CD4-positive, alpha-beta T cell treated with Interleukin-17A for 1 hour (primary cell): ENCODE measurements around the gene CTXN3.
"Not testable (repeated sequence)": the region's sequence is repeated elsewhere in the genome, so short reads cannot be mapped to it uniquely, and the experiment has no call there.

Experiments
- DNase-seq: peaks from one replicate; pipeline ENCODE4 v3.0.0-alpha.2; 2020

The CTXN3 gene

DNA sequence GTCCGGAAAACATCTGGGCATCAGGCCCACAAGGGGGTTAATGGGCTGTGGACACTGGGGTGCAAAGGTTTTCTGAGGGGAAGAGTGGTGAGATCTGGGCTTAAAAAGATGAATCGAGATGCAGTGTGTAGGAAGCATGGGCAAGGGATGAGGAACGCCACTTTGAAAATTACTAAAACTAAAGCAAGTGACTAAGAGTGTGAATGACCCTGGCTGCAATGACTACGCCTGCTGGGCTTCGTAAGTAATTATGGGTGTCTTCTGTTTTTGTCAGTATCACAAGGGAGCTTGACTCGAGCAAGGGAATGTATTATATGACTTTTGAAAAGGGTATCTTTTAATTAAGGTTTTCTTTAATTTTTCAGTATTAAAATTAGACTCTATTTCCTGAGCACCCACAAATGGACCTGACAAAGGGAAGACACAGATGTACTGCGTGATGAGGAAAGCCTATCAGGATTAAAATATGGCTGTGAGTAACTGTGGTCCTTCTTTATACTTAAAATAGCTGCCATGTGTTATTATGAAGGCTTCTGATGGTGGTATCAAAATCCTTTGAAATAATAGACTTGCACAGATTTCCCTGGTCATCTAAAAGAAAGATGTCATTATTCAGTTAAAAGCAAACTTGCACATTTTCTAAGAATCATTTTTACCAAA lies 4.2 kb downstream of the CTXN3 start:
- no peak for DNase-seq

DNA sequence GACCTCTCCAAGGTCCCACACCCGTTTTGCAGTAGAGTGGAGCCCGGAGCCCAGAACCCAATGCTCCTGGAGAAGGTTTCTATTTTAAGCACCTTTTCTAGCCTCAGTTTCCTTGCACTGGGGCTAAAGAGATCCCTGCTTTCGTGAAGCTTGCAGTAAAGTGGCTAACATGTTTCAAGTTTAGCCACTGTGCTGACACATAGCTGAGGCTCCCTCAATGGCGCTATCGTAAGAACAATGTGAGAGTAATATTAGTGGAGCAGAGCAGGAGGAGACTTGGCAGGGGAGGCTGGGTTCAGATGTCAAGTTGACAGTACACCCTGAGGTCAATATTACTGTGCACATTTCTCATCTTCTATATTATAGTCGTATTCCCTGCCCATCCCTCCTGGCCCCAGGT lies 7.9 kb downstream of the CTXN3 start:
- no peak for DNase-seq

DNA sequence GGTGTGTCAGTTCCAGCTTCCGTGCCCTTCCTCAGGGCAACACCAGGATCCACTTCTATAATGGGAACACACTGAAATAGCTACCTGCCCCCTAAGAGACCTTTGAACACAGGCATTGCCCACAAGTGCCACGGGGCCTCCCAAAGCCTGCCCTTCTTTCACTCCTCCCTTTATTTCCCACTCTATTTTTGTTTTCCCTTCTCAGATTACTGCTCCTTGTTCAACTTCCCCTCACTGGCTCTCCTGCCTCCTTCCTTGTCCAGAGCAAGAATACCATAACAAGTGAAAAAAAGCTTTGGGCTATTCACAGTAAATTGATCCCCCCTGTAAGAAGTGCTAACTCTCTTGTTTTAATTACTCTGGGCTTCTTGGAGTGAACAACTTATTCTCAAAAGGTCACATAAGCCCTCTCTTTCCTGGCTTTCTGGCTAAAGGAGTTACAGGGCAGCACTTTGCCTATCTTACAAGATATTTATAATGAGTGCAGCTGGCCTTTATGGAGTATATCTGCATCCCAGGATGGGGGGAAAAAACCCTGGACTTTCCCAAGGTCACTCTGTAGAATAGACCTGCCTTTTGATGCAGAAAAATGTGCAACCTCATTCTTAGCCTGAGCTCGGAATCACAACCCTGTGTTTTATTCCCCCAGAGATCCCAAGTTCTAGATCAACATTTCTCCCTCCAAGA lies 11.3 kb downstream of the CTXN3 start:
- DNase-seq: no peak

DNA sequence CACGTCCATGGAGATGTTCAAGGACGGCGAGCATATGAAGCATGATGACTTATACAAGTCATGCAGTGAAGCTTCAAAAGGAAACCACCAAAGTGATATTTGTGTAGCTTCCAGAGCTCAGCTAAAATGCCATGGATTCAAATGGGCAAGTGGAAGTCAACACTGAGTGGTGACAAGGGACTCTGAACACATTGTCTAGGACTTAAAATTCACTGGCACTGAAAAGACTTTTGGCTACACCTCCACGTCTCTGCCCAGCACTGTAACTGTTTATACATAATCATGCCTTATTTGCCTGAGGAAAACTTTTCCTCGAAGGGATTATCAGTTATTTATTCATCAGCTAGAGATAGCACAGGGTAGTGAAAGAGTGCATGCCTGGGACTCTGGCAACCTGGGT lies 15.2 kb downstream of the CTXN3 start:
- no peak for DNase-seq

DNA sequence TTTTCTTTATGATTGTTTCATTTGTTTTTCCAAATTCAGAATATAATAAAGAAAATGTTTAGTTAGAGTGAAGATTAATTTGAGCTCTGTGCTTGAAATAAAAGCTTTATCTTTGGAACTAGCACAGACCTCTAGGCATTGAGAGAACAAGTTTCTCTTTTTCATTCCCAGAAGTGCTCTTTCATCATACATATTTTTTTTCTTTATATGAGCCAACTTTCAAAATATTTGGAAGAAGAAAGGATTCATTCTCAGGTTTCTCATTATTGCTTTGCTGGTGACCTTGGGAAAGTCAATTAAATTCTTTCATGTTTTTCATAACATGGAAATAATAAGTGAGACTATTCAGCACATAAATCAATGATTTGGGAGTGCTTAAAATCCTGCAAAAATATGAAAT lies 16.8 kb downstream of the CTXN3 start:
- DNase-seq: no peak

DNA sequence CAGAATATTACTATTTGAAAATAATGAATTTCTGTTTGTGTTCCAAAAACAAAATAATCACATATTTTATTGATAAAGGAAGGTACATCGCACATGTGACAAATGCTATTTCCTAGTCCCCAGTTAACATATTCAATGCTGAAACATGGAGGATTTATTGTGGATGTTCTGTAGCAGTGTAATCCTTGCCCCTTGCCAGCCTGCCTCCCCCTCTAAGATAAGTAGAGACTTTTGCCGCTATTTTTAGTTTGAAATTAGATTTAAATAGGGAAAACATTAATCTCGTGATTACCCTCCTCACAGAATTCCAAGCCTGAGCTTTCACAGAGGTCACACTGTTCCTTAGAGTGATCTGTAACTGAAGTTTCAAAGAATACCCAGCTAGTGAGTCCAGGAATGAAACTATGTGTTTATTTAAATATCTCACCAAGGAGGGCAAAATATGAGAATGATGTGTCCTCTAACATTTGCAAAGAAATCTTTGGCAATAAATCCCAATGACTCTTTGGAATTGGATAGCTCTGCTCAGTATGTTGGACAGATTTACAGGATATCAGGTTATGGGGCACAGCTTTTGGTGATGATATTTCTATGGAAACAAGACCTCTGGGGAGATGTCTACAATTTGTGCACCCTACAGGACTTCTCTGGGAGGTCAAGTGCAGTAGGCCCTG lies 17.3 kb downstream of the CTXN3 start:
- no peak for DNase-seq

DNA sequence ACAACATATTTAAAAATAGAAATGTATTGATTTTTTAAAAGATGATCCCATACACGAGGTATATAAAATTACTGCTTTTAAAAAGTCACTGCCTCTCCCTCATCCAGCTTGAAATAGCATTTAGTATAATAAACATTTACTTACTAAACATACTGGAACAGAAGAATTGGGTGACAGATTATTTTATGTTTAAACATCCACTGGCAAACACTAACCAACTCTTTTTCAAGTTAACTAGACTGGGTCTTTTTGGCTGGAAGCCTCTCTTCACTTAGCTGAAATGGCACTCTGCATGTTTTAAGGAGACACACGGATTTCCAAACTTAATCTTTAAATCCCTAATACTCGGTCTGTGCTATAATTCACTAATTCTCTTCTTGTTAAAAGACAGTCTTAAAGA lies 19.0 kb downstream of the CTXN3 start:
- DNase-seq: no peak

DNA sequence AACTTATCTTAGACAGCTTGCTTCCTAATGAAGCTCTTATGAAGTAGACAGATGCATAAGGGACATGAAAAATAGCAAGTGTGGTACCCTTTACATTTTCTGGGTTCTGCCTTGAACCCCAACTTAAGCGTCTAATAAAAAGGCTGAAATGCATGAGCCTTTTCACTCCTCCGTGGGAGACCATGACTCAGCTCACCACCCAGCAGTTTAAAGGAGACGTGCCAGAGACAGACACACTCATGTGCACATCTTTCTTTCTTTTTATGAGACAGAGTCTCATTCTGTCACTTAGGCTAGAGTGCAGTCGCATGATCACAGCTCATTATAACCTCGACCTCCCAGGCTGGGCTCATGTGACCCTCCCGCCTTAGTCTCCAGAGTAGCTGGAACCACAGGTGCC lies 22.3 kb downstream of the CTXN3 start:
- no peak for DNase-seq

DNA sequence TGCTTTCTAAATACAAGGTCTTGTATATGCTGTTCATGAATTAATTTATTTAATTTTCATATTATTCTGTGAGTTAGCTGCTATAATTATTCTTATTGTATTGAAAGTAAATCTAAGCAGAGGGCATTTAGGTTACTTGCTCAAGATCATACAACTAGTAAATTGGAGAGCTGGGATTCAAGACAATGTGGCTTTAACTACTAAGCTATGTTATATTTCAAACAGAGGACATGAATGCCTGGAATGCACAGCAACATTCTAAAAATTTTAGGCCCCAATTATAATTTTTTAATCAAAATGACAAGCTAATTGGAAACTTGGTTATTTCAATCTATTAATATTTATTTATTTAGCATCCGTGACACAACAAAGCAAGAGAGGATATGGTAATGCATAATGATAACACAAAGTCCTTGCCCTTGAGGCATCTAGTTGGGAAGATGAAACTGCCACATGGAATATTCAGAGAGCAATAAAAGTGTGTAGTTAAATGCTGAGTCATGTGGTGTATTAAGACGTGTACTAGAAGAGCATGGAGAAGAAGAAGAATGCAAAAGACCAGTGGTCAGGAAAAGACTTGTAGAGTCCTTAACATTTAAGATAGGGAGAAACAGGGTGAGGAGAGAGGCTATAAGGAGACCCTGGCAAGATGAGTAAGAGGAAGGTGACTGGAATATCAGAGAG lies 24.4 kb downstream of the CTXN3 start:
- DNase-seq: no peak

DNA sequence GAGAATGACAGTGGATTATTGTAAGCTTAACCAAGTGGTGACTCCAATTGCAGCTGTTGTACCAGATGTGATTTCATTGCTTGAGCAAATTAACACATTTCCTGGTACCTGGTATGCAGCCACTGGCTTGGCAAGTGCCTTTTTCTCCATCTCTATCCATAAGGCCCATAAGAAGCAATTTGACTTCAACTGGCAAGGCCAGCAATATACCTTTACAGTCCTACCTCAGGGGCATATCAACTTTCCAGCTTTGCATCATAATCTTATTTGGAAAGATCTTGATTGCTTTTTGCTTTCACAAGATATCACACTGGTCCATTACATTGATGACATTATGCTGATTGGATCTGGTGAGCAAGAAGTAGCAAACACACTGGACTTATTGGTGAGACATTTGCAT lies 28.1 kb downstream of the CTXN3 start:
- not testable (repeated sequence) for DNase-seq

DNA sequence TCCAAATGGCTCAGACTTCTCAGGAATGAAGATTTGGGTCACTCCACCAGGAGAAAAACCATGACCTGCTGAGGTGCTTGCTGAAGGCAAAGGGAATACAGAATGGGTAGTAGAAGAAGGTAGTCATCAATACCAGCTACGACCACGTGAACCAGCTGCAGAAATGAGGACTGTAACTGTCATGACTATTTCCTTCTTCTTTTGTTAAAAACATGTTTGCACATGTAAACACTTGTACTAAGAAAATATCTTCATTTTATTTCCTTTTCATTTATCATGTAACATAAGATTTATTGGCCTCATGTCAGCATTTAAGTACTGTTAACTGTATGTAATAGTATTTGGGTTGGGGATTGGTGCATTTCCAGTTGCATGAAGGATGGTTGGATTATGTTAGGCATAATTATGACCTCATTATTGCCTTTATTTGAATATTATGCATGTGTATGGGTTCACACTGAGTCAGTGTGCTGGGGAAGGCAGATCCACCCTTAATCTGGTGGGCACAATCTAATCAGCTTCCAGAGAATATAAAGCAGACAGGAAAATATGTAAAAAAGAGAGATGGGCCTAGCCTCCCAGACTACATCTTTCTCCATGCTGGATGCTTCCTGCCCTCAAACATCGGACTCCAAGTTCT lies 30.9 kb downstream of the CTXN3 start:
- DNase-seq: not testable (repeated sequence)

DNA sequence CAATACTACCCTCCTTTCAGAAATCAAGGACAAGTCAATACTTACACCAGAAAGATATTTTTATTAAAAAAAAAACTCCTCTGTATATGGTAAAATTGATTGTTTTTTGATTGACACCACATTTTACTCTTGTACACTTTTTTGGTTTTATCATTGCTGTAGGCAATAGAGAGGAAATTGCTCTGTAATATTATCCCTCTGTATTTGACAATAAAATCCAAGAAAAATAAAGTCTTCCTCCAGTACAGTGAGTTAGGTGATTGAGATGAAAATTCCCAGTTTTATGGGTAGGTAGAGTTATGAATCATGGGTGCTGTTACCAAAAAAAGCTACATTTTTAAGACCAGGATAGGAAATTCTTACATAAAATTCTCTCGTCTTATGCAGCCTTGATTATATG lies 31.7 kb downstream of the CTXN3 start:
- no peak for DNase-seq

DNA sequence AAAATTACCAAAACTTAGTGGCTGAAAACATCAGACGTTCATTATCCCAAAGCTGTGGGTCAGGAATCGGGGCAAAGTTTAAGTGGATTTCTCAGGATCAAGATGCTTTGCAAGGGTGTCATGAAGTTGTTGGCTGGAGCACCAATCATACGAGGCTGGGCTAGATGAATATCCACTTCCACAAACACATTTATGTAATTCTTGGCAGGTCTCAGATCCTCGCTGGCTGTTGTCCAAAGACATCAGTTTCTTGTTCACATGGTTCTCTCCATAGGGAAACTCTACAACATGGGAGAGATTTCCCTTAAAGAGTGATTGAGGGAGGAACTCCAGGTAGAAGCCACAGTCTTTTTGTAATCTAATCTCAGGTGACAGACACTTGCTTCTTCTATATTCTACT lies 34.1 kb downstream of the CTXN3 start:
- no peak for DNase-seq

DNA sequence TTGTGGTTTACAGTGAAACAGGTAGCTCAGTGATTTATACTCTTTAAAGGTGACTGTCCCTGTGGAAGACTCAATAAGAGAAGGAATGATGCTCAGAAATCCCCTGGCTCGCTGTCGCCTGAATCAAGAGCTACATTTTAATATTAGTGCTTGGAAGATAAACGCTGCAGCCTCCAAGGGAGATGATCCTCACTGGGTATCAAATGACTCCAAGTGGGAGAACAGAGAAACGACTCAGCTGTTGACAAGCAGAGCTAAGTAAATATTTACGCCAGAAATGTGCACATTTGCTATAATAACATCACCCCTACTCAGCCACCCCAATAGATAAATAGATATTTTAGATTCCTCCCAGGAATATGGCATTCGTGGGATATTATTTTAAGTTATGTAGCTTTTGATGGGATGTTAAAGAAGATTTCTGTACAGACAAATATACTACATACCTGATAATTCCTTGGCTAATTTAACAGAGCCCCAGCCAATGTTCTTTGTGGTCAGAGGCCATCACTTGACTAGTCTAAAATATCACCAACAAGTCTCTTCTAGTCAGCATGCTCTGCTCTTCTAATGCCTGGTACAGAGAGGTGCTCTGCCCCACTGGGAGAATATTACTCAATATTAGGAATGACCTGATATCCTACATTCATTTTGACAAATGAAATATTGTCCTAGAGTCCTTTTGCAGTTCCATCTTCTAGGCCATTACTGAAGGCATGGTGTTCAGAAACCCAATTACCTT lies 36.0 kb downstream of the CTXN3 start:
- no peak for DNase-seq

DNA sequence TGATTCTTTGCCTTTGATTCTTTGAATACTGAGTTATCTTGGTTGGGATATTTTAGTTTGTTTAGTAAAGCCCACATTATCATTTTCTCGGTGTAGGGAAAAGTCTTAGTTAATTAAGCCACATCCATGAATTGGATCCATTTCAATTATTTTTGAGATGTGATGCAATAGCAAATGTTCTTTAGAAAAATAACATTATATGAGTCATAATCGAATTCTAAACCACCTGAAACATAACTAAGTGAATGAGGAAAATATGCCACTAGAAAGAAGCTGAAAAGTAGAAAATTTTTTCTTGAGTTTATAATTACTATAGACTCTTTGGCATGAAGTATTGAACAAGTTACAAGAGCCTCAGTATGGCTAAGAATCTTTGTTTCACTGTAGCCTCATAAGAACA lies 36.8 kb downstream of the CTXN3 start:
- DNase-seq: no peak

DNA sequence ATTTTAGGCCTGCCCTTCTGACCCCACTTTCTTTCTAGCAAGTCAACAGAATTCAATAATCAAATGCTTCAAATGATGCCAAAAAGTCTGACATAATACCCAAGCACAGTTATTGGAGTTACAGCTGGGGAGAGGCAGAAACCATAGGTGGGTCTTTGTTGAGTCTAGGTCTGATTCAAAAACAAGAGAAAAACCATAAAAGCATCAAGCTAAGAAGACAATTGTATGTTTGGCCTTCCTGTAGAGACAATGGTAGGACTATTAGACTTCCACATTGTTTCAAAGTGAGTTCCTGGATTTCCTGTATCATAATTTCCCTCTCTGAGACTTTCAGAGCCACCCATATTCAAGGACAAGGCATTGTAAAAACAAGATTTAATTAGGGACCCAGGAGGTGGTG lies 37.5 kb downstream of the CTXN3 start:
- DNase-seq: no peak

DNA sequence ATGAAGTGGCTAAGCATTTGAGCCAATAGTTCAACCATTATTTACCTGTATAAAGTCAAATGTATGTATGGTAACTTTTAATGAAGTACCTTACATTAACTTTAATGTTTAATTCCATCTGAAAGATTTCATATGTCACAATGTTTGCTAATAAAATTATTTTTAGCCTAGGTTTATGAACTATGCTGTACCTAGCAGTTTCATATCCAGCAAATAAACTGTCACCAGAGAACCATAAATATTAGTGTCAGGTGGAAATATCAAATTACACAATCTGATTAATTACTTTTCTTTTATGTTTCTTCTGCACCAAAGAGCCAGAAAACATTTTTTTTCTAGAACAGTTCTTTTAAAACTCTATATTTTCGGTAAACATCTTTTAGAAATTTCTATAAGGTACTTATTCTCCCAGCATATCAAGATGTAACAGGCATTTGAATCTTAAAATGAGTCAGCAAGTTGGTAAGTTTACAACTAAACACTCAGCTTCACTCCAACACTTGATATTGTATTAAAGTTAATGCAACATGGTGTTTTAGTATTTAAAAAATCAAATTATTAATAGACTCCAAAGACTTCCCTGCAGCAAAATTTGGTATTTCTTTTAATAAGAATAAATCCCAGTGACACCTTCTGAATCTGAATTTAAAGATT lies 45.8 kb downstream of the CTXN3 start:
- no peak for DNase-seq

DNA sequence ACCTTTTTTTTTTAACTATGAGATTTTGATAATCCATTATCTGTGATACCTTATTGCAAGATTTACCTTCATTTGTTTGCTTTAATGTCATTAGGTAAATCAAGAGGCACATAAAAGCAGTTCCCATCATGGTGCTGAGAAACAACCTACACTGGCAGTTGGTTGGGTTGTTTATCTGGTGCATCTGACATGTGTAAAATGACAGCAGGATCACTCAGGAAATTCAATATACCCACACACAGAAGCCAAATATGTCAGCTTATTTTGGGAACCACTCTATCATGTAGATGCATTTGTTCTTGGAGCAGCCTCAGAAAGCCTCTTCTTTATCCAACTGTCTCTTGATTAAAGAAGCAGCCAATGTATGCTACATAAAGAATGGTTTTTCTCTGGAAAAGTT lies 46.5 kb downstream of the CTXN3 start:
- DNase-seq: no peak

DNA sequence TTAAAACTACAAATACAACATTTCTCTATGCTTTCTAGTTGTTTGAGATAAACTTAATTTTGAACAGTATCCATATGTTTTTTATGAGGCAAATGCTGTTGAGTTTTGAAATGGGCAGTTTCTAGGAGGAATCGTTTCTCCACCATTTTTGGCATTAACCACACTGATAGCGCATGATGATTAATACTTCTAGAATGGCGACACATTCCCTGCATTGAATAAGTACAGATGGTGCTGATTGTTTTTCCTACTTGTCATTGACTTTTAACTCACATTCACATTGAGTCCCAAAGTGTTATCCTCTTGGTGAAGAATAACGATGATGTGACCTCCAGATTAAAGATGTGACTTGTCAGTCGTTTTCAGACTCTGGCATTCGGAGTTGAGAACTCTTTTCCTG lies 47.8 kb downstream of the CTXN3 start:
- no peak for DNase-seq

DNA sequence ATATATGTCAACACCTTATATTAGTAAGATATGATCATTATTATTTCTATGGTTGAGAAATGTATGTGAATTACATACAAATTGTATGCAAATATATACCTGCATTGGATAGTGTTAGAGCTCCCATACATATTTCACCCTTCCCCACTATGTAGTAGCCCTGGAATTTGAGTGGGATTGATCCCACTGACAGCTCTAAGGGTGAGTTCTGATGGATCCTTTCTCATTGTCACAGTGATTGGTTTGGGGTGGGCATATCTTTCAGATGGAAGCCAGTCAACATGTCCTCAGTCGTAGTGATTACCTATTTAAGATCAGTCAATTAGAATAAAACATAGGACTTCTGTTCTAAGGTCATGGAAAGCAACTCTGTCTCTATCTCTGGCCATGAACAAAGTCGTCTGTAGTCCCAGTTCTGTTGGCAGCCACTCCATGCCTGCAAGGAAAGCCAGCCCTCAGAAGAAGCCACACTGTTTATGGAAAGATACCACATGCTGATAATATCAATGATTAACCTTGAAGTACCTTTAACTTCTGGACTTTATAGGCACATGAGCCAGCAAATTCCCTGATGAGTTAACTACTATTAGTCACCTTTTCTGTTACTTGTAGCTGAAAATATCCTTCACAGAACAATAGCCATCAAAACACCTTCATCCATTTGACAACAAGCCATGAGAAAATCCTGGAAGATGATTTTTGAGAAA lies 49.2 kb downstream of the CTXN3 start:
- no peak for DNase-seq

DNA sequence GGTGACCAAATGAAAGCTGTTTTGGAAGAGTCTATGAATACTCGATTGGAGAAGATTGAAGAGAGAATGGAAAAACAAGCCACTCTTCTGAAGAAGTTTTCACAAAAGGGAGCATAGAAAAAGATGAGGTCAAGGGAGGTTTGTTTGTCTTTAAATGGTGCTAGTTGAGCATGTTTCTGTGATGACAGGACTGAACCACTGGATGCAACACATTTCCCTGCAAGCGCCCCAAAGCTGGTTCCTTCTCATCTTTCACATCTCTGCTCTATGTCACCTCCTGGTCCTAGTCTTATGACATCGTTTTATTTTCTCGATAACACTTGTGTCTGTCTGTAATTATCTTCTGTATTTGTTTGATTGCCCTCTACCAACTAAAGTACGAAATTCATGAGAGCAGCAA lies 50.5 kb downstream of the CTXN3 start:
- DNase-seq: no peak
